Loucy (cell line): ENCODE measurements around the gene MYOT.

ENCODE experiments used
- H2AFZ ChIP-seq: fragments of 200-600 bp; sonication (generic); 2 replicates; pipeline ENCODE4 v1.6.0; 2016; ENCODE audit warnings: antibody characterized with exemption, mild to moderate bottlenecking, low read length, moderate library complexity
- H3F3A ChIP-seq: fragments of 200-600 bp; 2 replicates; pipeline ENCODE4 v1.6.0; 2016; ENCODE audit warnings: antibody characterized with exemption, low read depth, mild to moderate bottlenecking
- H3K27me3 ChIP-seq: fragments of 200-600 bp; sonication (generic); 2 replicates; pipeline ENCODE4 v1.6.1; 2014; ENCODE audit warnings: low read length, mild to moderate bottlenecking; ENCODE audit not compliant: insufficient read depth, poor library complexity, severe bottlenecking
- H3K36me3 ChIP-seq: fragments of 200-600 bp; sonication (generic); 2 replicates; pipeline ENCODE4 v1.6.1; 2016; ENCODE audit warnings: low read length; ENCODE audit not compliant: insufficient read depth
- H3K4me1 ChIP-seq: fragments of 200-600 bp; sonication (generic); 2 replicates; pipeline ENCODE4 v1.5.1; 2014; ENCODE audit warnings: low read length, mild to moderate bottlenecking; ENCODE audit not compliant: insufficient read depth, poor library complexity, severe bottlenecking
- H3K4me2 ChIP-seq: fragments of 200-600 bp; sonication (generic); 2 replicates; pipeline ENCODE4 v1.6.0; 2014; ENCODE audit warnings: antibody characterized with exemption, low read length, low read depth, mild to moderate bottlenecking; ENCODE audit not compliant: poor library complexity, severe bottlenecking
- H3K4me3 ChIP-seq: fragments of 200-600 bp; sonication (generic); 2 replicates; pipeline ENCODE4 v1.5.1; 2014; ENCODE audit warnings: low read length, mild to moderate bottlenecking, mixed read lengths; ENCODE audit not compliant: poor library complexity, severe bottlenecking
- H3K79me2 ChIP-seq: fragments of 200-600 bp; sonication (generic); 2 replicates; pipeline ENCODE4 v1.6.1; 2014; ENCODE audit warnings: low read length; ENCODE audit not compliant: insufficient read depth
- H3K9ac ChIP-seq: fragments of 200-600 bp; sonication (generic); 2 replicates; pipeline ENCODE4 v1.6.0; 2014; ENCODE audit warnings: mild to moderate bottlenecking, low read depth, low read length, moderate library complexity; ENCODE audit not compliant: poor library complexity, severe bottlenecking
- H3K9me2 ChIP-seq: fragments of 200-600 bp; sonication (generic); replicated peaks from 2 replicates; pipeline ENCODE4 v1.6.1; 2016; ENCODE audit warnings: low read depth, low read length, mixed read lengths
- H3K9me3 ChIP-seq: fragments of 200-600 bp; sonication (generic); 2 replicates; pipeline ENCODE4 v1.6.1; 2014; ENCODE audit warnings: mild to moderate bottlenecking, antibody characterized with exemption, low read length, low read depth; ENCODE audit not compliant: insufficient read depth
- H4K20me1 ChIP-seq: fragments of 200-600 bp; sonication (generic); 2 replicates; pipeline ENCODE4 v1.6.0; 2014; ENCODE audit warnings: antibody characterized with exemption, low read length, mild to moderate bottlenecking; ENCODE audit not compliant: insufficient read depth, poor library complexity, severe bottlenecking
- CTCF ChIP-seq: fragments of 200-600 bp; sonication (generic); conservative IDR thresholded peaks from 2 replicates; pipeline ENCODE4 v1.5.1; 2014; ENCODE audit warnings: mild to moderate bottlenecking, antibody characterized with exemption, low read length
- EZH2phosphoT487 ChIP-seq: fragments of 200-600 bp; IDR thresholded peaks from 2 replicates; pipeline ENCODE4 v1.6.1; 2018; ENCODE audit warnings: antibody characterized with exemption, mild to moderate bottlenecking, moderate library complexity, borderline replicate concordance

Gene MYOT

GRCh38 chr5:137935190-137935589 is 67.5 kb downstream of the MYOT start:
- H3K4me3 ChIP-seq: no peak overlapping the region
- H4K20me1 ChIP-seq: no peaks in the 10 kb centered on the region
- no peak overlapping the region for H3K4me2 ChIP-seq
- TF ChIP-seq CTCF (no peak), EZH2phosphoT487 (no peak)
- no peaks in the 10 kb centered on the region for H3K79me2 ChIP-seq
- H3F3A ChIP-seq: no peaks in the 10 kb centered on the region
- no peak overlapping the region for H3K9ac ChIP-seq
- peaks cover 33% of the 10 kb centered on the region for H3K36me3 ChIP-seq
- no peaks in the 10 kb centered on the region for H3K9me2 ChIP-seq
- no peak overlapping the region for H2AFZ ChIP-seq
- H3K27me3 ChIP-seq: no peaks in the 10 kb centered on the region
- no peaks in the 10 kb centered on the region for H3K4me1 ChIP-seq
- no peaks in the 10 kb centered on the region for H3K9me3 ChIP-seq

- Histone ChIP-seq H2AFZ (no peak overlapping the region), H3K9me3 (no peaks in the 10 kb centered on the region), H3F3A (no peaks in the 10 kb centered on the region), H3K27me3 (no peaks in the 10 kb centered on the region), H3K36me3 (peaks cover 38% of the 10 kb centered on the region), H3K4me3 (no peak overlapping the region), H3K9me2 (no peaks in the 10 kb centered on the region), H3K79me2 (no peaks in the 10 kb centered on the region), H3K9ac (no peak overlapping the region), H3K4me2 (no peak overlapping the region), H3K4me1 (no peaks in the 10 kb centered on the region), H4K20me1 (no peaks in the 10 kb centered on the region)
- no peak for TF ChIP-seq CTCF
- no peak for TF ChIP-seq EZH2phosphoT487
Measured at GRCh38 chr5:137935694-137936093, 68.0 kb downstream of the MYOT start.
